HL-60/S4 treated with retinoic acid at 250 ng/mL for 4 days and 3 days (cell line): ENCODE measurements around the gene AMACR.

Source experiments
- in situ Hi-C: fragments of 300-500 bp; cut with MboI; formaldehyde crosslinking; loops from 2 replicates; pipeline ENCODE4 v1.7.0; 2022; ENCODE audit warnings: low sequenced_read_pairs

The AMACR gene

GRCh38 chr5:34007621-34008600, at the start of gene AMACR:
Gene AMACR, minus strand, starts transcription at chr5:34008050. Its CDS starts 31 bp downstream, at chr5:34008019.
- in situ Hi-C loops, result no loop called here

- in situ Hi-C loops, result no loop called here
These were observed 49.7 kb upstream of the AMACR start for GRCh38 chr5:34057569-34057968.

DNA sequence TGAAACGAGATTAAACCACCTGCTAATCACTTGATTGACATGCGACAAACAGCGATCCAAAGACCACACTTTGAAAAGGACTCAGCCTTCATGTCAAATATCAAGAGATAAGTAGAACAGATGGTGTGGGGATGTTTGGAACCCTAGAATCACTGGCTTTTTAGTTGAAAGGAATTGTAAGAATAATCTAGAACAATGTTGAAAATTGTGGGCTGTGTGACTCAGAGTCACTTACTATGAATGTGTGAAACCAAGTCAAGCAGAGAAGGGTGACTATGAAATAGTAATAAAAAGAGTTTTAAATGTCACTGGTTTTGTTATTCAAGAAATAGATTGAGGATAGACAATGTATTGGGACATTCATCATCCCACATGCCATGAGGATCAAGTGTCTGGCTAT, 49.3 kb upstream of the AMACR start:
- in situ Hi-C loops, result no loop called here

DNA sequence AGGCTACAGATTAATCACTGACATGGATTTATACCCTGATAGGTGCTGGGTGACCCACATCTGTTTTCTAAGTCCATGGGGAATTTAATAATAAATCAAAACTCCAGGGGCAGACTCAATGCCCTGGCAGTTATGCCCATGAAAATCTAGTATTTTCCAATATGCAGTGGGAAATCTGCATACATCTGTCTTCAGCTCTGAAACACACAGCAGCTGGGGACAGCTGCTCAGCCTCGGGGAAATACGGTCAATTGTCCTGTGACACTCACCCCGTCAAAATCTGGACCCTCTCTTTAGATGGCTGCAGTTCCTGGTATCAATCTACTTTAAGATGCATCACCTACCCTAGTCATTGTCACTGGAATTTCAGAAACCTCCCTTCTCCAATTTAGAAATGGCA, 47.8 kb upstream of the AMACR start:
- in situ Hi-C loops, result no loop called here

DNA sequence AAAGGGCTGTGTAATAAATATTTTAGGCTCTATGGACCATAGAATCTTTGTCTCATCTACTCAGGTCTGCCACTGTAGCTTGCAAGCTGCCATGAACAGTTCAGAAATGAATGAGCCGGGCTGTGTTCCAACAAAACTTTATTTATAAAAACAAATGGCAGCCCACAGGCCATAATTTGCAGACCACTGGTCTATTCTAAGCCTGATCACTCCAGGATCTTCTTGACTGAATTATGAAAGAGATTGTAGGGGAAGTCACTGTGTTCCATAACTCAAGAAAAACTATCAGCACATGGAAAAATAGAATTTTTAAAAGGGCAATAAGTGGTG, 46.5 kb upstream of the AMACR start:
- in situ Hi-C loops, result no loop called here

DNA sequence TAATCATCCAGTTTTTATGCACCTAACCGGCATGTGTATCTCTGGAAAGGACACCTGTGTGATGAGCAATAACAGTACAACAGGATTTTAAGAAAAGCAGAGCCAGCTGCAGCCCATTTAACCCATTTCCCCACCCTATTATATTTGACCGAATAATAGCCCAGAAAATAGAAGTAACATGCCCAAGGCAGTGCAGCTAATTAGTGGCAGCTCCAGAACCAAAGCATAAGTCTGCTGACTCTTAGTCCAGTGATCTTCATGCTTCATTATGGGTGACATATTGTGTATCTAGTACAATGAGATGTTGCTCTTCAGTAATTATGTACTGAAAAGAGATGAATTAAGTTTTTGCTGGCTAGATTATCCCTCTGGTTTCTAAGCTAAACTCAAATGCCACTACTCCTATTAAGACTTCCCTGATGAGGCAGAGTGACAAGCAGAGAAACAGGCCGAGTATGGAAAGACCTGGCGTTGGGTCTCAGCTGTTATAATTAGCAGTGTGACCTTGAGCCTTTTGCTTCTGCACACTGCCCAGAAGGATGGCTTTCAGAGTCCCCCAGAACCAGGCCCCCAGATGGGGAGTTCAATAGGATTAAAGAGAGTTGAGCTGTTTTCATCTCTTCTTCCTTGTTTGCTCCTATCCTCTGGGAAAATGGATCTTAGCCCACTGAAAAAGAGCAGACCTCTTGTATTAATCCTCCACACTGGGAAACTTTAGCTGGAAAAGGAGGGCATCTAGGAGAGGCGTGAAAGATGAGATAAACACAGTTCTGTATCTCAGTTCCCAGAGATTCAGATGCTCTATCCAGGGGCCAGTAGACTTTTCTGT, 45.9 kb upstream of the AMACR start:
- in situ Hi-C loops, result no loop called here

DNA sequence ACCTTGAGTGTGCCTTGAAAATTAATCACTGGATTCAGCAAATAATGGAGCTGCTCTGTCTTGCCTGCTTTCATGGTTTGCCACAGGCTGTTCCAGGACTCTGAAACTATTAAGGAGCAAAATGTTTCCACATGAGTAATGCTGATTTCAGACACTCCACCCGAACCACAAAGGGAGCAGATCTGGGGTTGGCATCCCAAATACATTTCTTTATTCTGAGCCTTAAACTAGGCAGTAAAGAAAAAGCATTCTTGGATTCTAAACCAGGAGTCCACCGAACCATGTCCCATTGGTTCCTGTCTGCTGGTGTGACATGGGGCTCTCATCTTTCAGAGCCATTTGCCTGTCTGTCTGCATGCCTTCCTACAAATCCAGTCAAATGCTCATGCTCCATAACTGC, 45.3 kb upstream of the AMACR start:
- in situ Hi-C loops, result no loop called here

DNA sequence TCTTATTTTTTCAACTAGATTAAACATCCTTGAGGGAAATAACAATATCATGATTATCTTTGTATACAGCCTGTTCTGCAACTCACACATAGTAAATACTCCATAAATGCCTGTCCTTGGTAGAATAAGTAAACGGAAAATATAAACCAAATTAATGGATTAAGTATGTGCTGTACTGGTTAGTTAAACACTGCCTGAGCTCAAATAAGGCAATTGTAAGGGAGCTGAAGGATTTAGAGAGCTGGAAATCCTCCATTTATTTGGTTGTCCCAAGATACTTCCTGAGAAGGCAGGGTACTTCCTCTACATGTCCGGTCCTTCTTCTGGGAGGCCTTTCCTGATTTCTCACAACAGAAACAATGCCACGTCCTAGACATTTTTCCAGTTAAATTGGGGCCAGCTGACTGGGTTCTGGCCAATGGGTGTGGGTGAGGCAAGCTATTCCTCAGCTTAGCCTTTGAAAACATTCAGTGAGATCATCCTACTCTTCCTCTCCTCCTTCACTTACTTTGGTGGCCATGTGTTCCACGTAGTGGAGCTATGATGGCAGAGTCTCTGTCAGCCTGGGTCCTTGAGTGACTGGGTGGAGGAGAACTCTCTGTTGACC, 43.6 kb upstream of the AMACR start:
- in situ Hi-C loops, result no loop called here

- in situ Hi-C loops, result no loop called here
These were observed 40.1 kb upstream of the AMACR start for GRCh38 chr5:34047774-34048572.

GRCh38 chr5:34047143-34047542, 39.3 kb upstream of the AMACR start:
- in situ Hi-C loops, result no loop called here

GRCh38 chr5:34045996-34046395, 38.1 kb upstream of the AMACR start:
- in situ Hi-C loops, result no loop called here

DNA sequence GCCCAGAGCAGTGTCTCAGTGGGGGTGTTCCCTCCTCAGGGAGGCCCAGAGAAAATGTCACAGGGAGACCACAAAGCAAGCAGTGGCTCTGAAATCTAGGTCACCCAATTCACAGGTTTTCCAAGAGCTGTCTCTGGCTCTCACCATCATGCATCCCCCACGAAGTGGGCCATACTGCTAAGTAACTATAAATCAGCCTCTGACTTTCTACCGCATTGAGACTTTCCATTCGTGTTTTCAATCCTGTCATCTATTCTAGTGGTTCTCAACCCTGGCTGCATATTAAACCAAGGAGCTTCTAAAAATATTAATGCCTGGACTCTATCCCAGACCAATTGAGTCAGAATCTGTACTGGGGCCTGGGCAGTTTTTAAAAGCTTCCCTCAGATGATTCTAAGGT, 37.2 kb upstream of the AMACR start:
- in situ Hi-C loops, result no loop called here

- in situ Hi-C loops, result no loop called here
These were observed 35.4 kb upstream of the AMACR start, which contains the start of gene C1QTNF3 for GRCh38 chr5:34043099-34043876. Gene C1QTNF3, minus strand, starts transcription at chr5:34043213. Its CDS starts 88 bp downstream, at chr5:34043125.

DNA sequence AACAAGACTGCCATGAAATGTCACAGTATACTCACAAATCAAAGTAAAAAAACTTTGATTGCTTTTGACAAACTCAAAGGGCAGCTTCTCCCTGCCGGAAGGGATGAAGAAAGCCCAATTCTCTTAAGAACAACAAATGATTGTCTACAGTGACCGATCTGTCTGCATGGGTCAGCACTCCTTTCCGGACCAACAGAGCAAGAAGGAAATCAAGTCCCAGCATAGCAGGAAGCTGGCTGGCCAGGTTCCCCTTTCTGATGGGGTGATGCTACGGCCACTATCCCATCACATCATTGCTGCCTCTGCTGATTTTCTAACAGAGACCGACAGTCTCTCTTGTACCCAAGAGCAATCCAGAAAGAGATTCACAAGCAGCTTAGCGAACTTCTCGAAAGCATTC, 34.5 kb upstream of the AMACR start:
- in situ Hi-C loops, result no loop called here

GRCh38 chr5:34041247-34041972, 33.6 kb upstream of the AMACR start:
- in situ Hi-C loops, result no loop called here

- in situ Hi-C loops, result no loop called here
These were observed 32.6 kb upstream of the AMACR start for GRCh38 chr5:34040472-34040871.

DNA sequence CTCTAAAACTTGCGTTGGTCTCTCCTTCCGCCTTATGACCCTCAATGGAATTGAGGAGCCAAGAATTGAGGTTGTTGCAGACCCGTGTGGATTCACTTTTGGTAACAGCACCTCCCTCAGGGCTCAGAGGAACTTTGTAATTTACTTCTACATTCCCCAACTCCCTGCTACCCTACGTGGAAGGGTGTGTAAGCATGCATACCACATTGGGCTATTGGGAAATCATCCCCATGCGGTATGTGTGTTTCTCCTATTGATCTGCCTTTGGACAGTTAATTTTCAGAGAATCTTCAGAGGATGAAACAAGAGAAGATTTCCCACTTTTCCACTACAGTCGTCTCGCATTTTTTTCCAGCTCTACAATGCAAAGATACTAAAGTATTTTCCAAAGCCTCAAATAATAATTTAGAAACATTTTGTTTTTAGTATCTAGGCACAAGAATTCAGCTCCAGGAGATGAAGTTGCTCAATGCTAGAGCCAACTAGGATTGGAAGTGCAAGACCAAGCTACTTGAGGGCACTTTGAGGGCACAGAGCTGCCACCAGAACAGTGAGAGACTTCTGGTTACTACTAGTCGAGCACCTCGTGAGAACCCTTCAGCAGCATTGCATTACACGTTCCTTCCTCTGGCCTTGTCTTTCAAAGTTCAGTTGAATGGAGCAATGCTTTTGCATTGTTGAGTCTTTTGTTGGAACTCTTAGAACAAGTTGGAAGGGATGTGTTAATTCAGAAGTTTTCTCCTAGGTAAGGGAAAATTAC, 31.7 kb upstream of the AMACR start:
- in situ Hi-C loops, result no loop called here

DNA sequence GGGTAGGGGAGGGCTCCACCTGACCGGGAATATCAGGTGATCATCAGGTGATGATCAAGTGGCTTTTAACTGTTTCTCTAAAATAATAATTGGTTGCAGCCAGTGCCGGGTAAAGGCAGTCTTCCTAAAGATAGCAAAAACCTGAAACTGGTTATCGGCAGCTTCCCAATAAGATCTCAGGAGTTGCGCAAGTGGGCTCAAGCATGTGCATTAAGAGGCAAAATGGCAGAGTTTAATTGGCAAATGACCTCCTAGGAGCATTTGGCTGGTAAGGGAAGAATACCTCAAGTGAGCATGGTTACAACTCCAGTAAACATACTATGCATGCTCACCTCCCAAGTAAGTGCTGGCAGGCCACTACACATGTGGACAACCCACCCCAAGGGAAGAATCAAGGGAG, 31.0 kb upstream of the AMACR start:
- in situ Hi-C loops, result no loop called here
